HepG2 (cell line): Measurements from ENCODE around the gene KIRREL3. TPM values are rescaled to one million over a fixed set of nuclear protein-coding genes. Genes with fewer than 3 reads are reported as not detected.

Experiments used
- ATAC-seq: fragments of 200-7000 bp; cut with Tn5 transposase; 3 replicates; pipeline ENCODE4 v1.9.1; 2020; ENCODE audit warnings: mild to moderate bottlenecking, moderate library complexity
- BruUV-seq: library from RNA; stranded (reverse); fragments of 400-500 nt; replicated peaks from 2 replicates; lab custom pipeline; 2021; lab: Mats Ljungman, UMichigan
- CTCF ChIA-PET: fragments of 300-600 bp; formaldehyde crosslinking; extraction: SDS; loops from one replicate; lab custom pipeline; 2021; ENCODE audit warnings: low total read pairs, inconsistent platforms, low intra/inter-chr PET ratio; lab: Yijun Ruan, JAX
- POLR2A ChIA-PET: fragments of 350-600 bp; sonication (Branson Sonifier 250); formaldehyde crosslinking; loops from one replicate; lab custom pipeline; 2020; ENCODE audit warnings: antibody characterized with exemption, inconsistent platforms; lab: Yijun Ruan, JAX
- DNase-seq: peaks from one replicate; pipeline ENCODE4 v3.0.0-alpha.2; 2015; ENCODE audit warnings: low spot score
- FAIRE-seq: peaks from 3 replicates; lab custom pipeline; 2011; peaks lifted over from hg19 to GRCh38; lab: Jason Lieb, UNC
- H2AFZ ChIP-seq: one replicate; pipeline ENCODE4 v1.6.1; 2011; ENCODE audit warnings: low read length, inconsistent platforms
- H3K27ac ChIP-seq: fragments of 300-600 bp; 3 replicates; pipeline ENCODE4 v1.8.0; 2011; ENCODE audit warnings: mixed run types, mild to moderate bottlenecking, mixed read lengths, low read length, inconsistent platforms; ENCODE audit not compliant: insufficient read depth; ENCODE audit errors: extremely low read length
- H3K27me3 ChIP-seq, 2 experiments: fragments of 200-600 bp in 1 of 2; 2 replicates in 1 of 2; 3 replicates in 1 of 2; pipeline versions ENCODE4 v1.6.0 to v1.8.0; 2011; ENCODE audit warnings: low read length in 2 of 2, mild to moderate bottlenecking in 2 of 2, moderate library complexity in 2 of 2, inconsistent platforms in 1 of 2; ENCODE audit not compliant: insufficient read depth in 2 of 2, control insufficient read depth in 1 of 2
- H3K36me3 ChIP-seq, 2 experiments: fragments of 200-600 bp in 1 of 2; replicated peaks in 1 of 2; 2 replicates in 1 of 2; 3 replicates in 1 of 2; pipeline versions ENCODE4 v1.5.1 to v1.8.0; 2011; ENCODE audit warnings: low read length in 2 of 2, inconsistent platforms in 1 of 2; ENCODE audit not compliant: insufficient read depth in 2 of 2, control insufficient read depth in 1 of 2
- H3K4me1 ChIP-seq: 2 replicates; pipeline ENCODE4 v1.5.1; 2012; ENCODE audit warnings: low read length, inconsistent platforms; ENCODE audit not compliant: insufficient read depth
- H3K4me2 ChIP-seq: 2 replicates; pipeline ENCODE4 v1.6.0; 2011; ENCODE audit warnings: low read depth, low read length, inconsistent platforms
- H3K4me3 ChIP-seq, 3 experiments: fragments of 200-600 bp in 1 of 3; sonication (generic), shearing (Covaris generic) in 1 of 3; replicated peaks in 1 of 3; 2 replicates each; pipeline ENCODE4 v1.5.1; 2011 to 2016; ENCODE audit warnings: low read length in 3 of 3, inconsistent platforms in 2 of 3, low read depth in 2 of 3, mild to moderate bottlenecking in 2 of 3, control low read depth in 1 of 3, mixed read lengths in 1 of 3; ENCODE audit not compliant: insufficient read depth in 1 of 3
- H3K79me2 ChIP-seq: one replicate; pipeline ENCODE4 v1.6.1; 2011; ENCODE audit warnings: low read length, inconsistent platforms; ENCODE audit not compliant: insufficient read depth
- H3K9ac ChIP-seq: 2 replicates; pipeline ENCODE4 v1.6.0; 2011; ENCODE audit warnings: mild to moderate bottlenecking, low read depth, low read length, inconsistent platforms; ENCODE audit not compliant: insufficient read depth
- H3K9me3 ChIP-seq: 2 replicates; pipeline ENCODE4 v1.5.1; 2012; ENCODE audit warnings: mild to moderate bottlenecking, low read length
- H4K20me1 ChIP-seq: 2 replicates; pipeline ENCODE4 v1.6.0; 2011; ENCODE audit warnings: inconsistent platforms, mild to moderate bottlenecking, low read length, moderate library complexity; ENCODE audit not compliant: insufficient read depth
- AGO2 ChIP-seq: fragments of 200-400 bp; formaldehyde crosslinking; optimal IDR thresholded peaks from 2 replicates; pipeline ENCODE3; 2017; ENCODE audit warnings: mild to moderate bottlenecking, low read depth, low read length, moderate library complexity
- ETV6 ChIP-seq: sonication (generic); formaldehyde crosslinking; conservative IDR thresholded peaks from 2 replicates; pipeline ENCODE4 v1.4.0; 2020; ENCODE audit warnings: missing genetic modification reagents
- GABPB1 ChIP-seq: IDR thresholded peaks from 2 replicates; pipeline ENCODE4 v1.6.1; 2016; ENCODE audit warnings: mild to moderate bottlenecking, missing genetic modification reagents, moderate library complexity, missing compliant biosample characterization
- HDAC1 ChIP-seq: sonication (generic); formaldehyde crosslinking; IDR thresholded peaks from 2 replicates; pipeline ENCODE4 v1.5.1; 2020; ENCODE audit warnings: mild to moderate bottlenecking, missing genetic modification reagents
- PAWR ChIP-seq: sonication (generic); formaldehyde crosslinking; IDR thresholded peaks from 2 replicates; pipeline ENCODE4 v1.4.0; 2020; ENCODE audit warnings: missing genetic modification reagents, mild to moderate bottlenecking, borderline replicate concordance
- PRPF4 ChIP-seq: fragments of 200-400 bp; formaldehyde crosslinking; IDR thresholded peaks from 2 replicates; pipeline ENCODE4 v1.6.1; 2016; ENCODE audit warnings: low read length, low read depth; ENCODE audit not compliant: poor library complexity, severe bottlenecking
- TFDP2 ChIP-seq: sonication (generic); formaldehyde crosslinking; IDR thresholded peaks from 2 replicates; pipeline ENCODE4 v1.4.0; 2020; ENCODE audit warnings: missing genetic modification reagents
- U2AF1 ChIP-seq: fragments of 200-400 bp; formaldehyde crosslinking; optimal IDR thresholded peaks from 2 replicates; pipeline ENCODE3; 2017; ENCODE audit warnings: mild to moderate bottlenecking, low read depth, low read length
- ZNF256 ChIP-seq: sonication (generic); formaldehyde crosslinking; conservative IDR thresholded peaks from 2 replicates; pipeline ENCODE4 v1.4.0; 2020; ENCODE audit warnings: missing genetic modification reagents
- ZNF275 ChIP-seq: sonication (generic); formaldehyde crosslinking; IDR thresholded peaks from 2 replicates; pipeline ENCODE4 v1.8.0; 2022; ENCODE audit warnings: missing genetic modification reagents, mild to moderate bottlenecking, inconsistent platforms, borderline replicate concordance
- ZNF629 ChIP-seq: sonication (generic); formaldehyde crosslinking; conservative IDR thresholded peaks from 2 replicates; pipeline ENCODE4 v1.5.0; 2020; ENCODE audit warnings: missing genetic modification reagents
- ZNF703 ChIP-seq: sonication (generic); formaldehyde crosslinking; IDR thresholded peaks from 2 replicates; pipeline ENCODE4 v1.5.1; 2020; ENCODE audit warnings: missing genetic modification reagents, mild to moderate bottlenecking, moderate library complexity, borderline replicate concordance
- ZNF816 ChIP-seq: sonication (generic); formaldehyde crosslinking; IDR thresholded peaks from 2 replicates; pipeline ENCODE4 v1.8.0; 2022; ENCODE audit warnings: missing genetic modification reagents, mild to moderate bottlenecking, borderline replicate concordance
- WGBS: methylation state at CpG from one replicate; pipeline ENCODE4 v1.1.6; 2017; ENCODE audit warnings: low lambda C conversion rate; 5-methylcytosine and 5-hydroxymethylcytosine counted together
- in situ Hi-C: cut with HindIII; loops from 2 replicates; pipeline ENCODE4 v1.10.0; 2017; ENCODE audit warnings: low pct_unique_long_range_greater_than_20kb; ENCODE audit not compliant: extremely low pct_ligation_motif_present
- intact Hi-C: fragments of 100-400 bp; cut with micrococcal nuclease; formaldehyde crosslinking; loops from one replicate; pipeline ENCODE4 v1.10.0; 2022; ENCODE audit not compliant: unreplicated experiment
- polyA plus RNA-seq, 8 experiments: library from polyadenylated mRNA; depleted of rRNA in 3 of 8; stranded (reverse) in 7 of 8; unstranded in 1 of 8; fragments of >200 nt; fragmentation: Illumina TruSeq in 4 of 8; extraction: Trizol in 4 of 8; gene quantifications; 2 replicates each; pipeline versions ENCODE4 v1.2.1 to v1.2.3, GENCODE V29; 2011 to 2016; ENCODE audit warnings: low read depth in 4 of 8, missing spikeins in 1 of 8, mixed read lengths in 1 of 8; ENCODE audit not compliant: insufficient read depth in 1 of 8
- total RNA-seq, 5 experiments: library from RNA; depleted of rRNA; stranded (reverse); fragments of >200 nt; fragmentation: Illumina TruSeq; extraction: Trizol; gene quantifications; 2 replicates each; pipeline ENCODE4 v1.2.3, GENCODE V29; 2016; ENCODE audit warnings: low read depth in 1 of 5

Gene KIRREL3
- total and polyA plus RNA-seq, 2 of the 13 experiments (the other 11 are each of a cell fraction or from before 2014, with no cell fraction given), result not detected

DNA sequence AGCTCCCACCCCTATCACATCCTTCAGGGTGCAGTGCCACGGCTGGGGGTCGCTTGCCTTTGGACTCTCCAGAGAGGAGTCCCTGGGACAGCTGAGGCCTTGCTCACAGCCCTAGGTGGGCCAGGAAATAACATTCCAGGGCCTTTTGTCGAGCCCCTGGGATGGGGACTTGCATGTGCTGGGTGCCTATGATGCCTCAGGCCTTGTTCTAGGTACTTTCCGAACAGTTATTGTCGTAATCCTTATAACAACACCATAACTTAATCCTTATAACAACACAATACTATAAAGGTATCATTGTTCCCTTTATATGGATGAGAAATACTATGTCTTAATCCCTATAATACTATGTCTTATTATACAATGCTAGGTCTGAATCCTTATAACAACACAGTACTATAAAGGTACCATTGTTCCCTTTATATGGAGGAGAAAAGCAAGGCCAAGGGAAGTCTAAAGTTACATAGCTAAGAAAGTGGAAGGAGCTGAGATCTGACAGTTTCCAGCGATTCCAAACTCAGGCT, 408.5 kb downstream of the KIRREL3 start:
- H3K4me3 ChIP-seq, result no peak overlapping the region
- ATAC-seq (no peak), FAIRE-seq (no peak), DNase-seq (no peak)
- H2AFZ ChIP-seq, result no peak overlapping the region
- H3K9me3 ChIP-seq, result no peaks in the 10 kb centered on the region
- H3K4me2 ChIP-seq, result no peak overlapping the region
- peaks cover 2 to 44% of the 10 kb centered on the region in 2 experiments; a peak in 4 of 5 replicates for H3K27me3 ChIP-seq
- H4K20me1 ChIP-seq, result no peaks in the 10 kb centered on the region
- H3K4me1 ChIP-seq, result no peaks in the 10 kb centered on the region
- POLR2A ChIA-PET, result no interaction called here
- no TSS peak for BruUV-seq
- TF ChIP-seq ZNF275 (CRISPR knock-in tag) (no peak), ZNF629 (CRISPR knock-in tag) (no peak), ETV6 (no peak), ZNF816 (CRISPR knock-in tag) (no peak), PRPF4 (no peak), ZNF256 (no peak), U2AF1 (no peak), PAWR (CRISPR knock-in tag) (no peak), TFDP2 (CRISPR knock-in tag) (no peak), AGO2 (no peak), HDAC1 (CRISPR knock-in tag) (no peak), GABPB1 (CRISPR knock-in tag) (no peak), ZNF703 (CRISPR knock-in tag) (no peak)
- H3K36me3 ChIP-seq, result no peaks in the 10 kb centered on the region
- H3K9ac ChIP-seq, result no peak overlapping the region
- 0% methylated on average over 6 of the region's 6 CpGs for WGBS
- H3K79me2 ChIP-seq, result no peaks in the 10 kb centered on the region
- H3K27ac ChIP-seq, result no peak overlapping the region
- intact Hi-C loops, result loop anchor here (1.0 kb wide), 1 partner anchor 25 kb away; no protein-coding TSS in a partner anchor
- CTCF ChIA-PET, result no interaction called here
- in situ Hi-C loops, result no loop called here
